CD14-positive monocyte (primary cell): ENCODE measurements around the gene TAGAP. TPM values are rescaled to one million over a fixed set of nuclear protein-coding genes. Genes with fewer than 3 reads are reported as not detected.

Source experiments
- DNase-seq, 3 donors: peaks; one replicate each; pipeline ENCODE4 v3.0.0-alpha.2; 2011 to 2022
- H2AFZ ChIP-seq: 2 replicates; pipeline ENCODE4 v1.6.0; 2012; ENCODE audit warnings: mild to moderate bottlenecking, low read depth, low read length, inconsistent platforms; ENCODE audit not compliant: insufficient read depth, poor library complexity, severe bottlenecking
- H3K27ac ChIP-seq, 2 donors: 1 replicate in 1 of 2; 2 replicates in 1 of 2; pipeline ENCODE4 v1.5.1; 2012 to 2013; ENCODE audit warnings: low read length in 2 of 2, control low read depth in 1 of 2, inconsistent platforms in 1 of 2, low read depth in 1 of 2, mild to moderate bottlenecking in 1 of 2
- H3K27me3 ChIP-seq, 2 donors: one replicate each; pipeline versions ENCODE4 v1.6.0 to v1.6.1; 2011 to 2013; ENCODE audit warnings: low read length in 2 of 2; ENCODE audit not compliant: control insufficient read depth in 2 of 2, insufficient read depth in 2 of 2
- H3K36me3 ChIP-seq, 2 donors: replicated peaks in 1 of 2; 1 replicate in 1 of 2; 2 replicates in 1 of 2; pipeline versions ENCODE4 v1.5.1 to v1.6.1; 2012 to 2013; ENCODE audit warnings: low read length in 2 of 2, control low read depth in 1 of 2, inconsistent platforms in 1 of 2, mild to moderate bottlenecking in 1 of 2; ENCODE audit not compliant: insufficient read depth in 2 of 2, control insufficient read depth in 1 of 2
- H3K4me1 ChIP-seq, 2 donors: 1 replicate in 1 of 2; 2 replicates in 1 of 2; pipeline versions ENCODE4 v1.5.1 to v1.6.1; 2012 to 2013; ENCODE audit warnings: low read length in 2 of 2, control low read depth in 1 of 2, inconsistent platforms in 1 of 2, mild to moderate bottlenecking in 1 of 2, moderate library complexity in 1 of 2; ENCODE audit not compliant: insufficient read depth in 2 of 2, control insufficient read depth in 1 of 2
- H3K4me2 ChIP-seq: replicated peaks from 2 replicates; pipeline ENCODE3; 2012; ENCODE audit warnings: low read length, moderate library complexity, mild to moderate bottlenecking; ENCODE audit not compliant: poor library complexity, severe bottlenecking; ENCODE audit errors: extremely low read depth
- H3K4me3 ChIP-seq, 3 experiments: fragments of 200-600 bp in 1 of 3; sonication (generic) in 1 of 3; replicated peaks in 1 of 3; 1 replicate in 2 of 3; 2 replicates in 1 of 3; pipeline ENCODE4 v1.5.1; 2011 to 2013; ENCODE audit warnings: low read length in 3 of 3, mild to moderate bottlenecking in 3 of 3, control low read depth in 2 of 3, low read depth in 2 of 3, inconsistent platforms in 1 of 3, moderate library complexity in 1 of 3
- H3K79me2 ChIP-seq: 2 replicates; pipeline ENCODE4 v1.6.0; 2012; ENCODE audit warnings: mild to moderate bottlenecking, control low read depth, inconsistent platforms, low read length, moderate library complexity; ENCODE audit not compliant: insufficient read depth
- H3K9ac ChIP-seq: 2 replicates; pipeline ENCODE4 v1.6.0; 2017; ENCODE audit warnings: low read length, mild to moderate bottlenecking; ENCODE audit not compliant: insufficient read depth, poor library complexity, severe bottlenecking
- H3K9me3 ChIP-seq, 2 donors: replicated peaks in 1 of 2; 1 replicate in 1 of 2; 2 replicates in 1 of 2; pipeline versions ENCODE4 v1.5.1 to v1.6.1; 2012 to 2013; ENCODE audit warnings: low read length in 2 of 2, control low read depth in 1 of 2; ENCODE audit not compliant: control insufficient read depth in 1 of 2, insufficient read depth in 1 of 2
- H4K20me1 ChIP-seq: 2 replicates; pipeline ENCODE4 v1.6.0; 2012; ENCODE audit warnings: mild to moderate bottlenecking, low read length, control low read depth, moderate library complexity; ENCODE audit not compliant: insufficient read depth
- H3K27ac Mint-ChIP-seq, 7 donors: one replicate each; pipeline ENCODE4 v1.8.0; 2020; ENCODE audit warnings: mild to moderate bottlenecking in 7 of 7, mixed read lengths in 7 of 7, moderate library complexity in 6 of 7, inconsistent platforms in 2 of 7
- H3K27me3 Mint-ChIP-seq, 3 donors: one replicate each; pipeline ENCODE4 v1.8.0; 2021 to 2022; ENCODE audit warnings: low read depth in 3 of 3, mild to moderate bottlenecking in 3 of 3, mixed read lengths in 3 of 3, moderate library complexity in 3 of 3, inconsistent platforms in 1 of 3
- H3K36me3 Mint-ChIP-seq, 2 donors: one replicate each; pipeline ENCODE4 v1.8.0; 2020; ENCODE audit warnings: mixed read lengths in 2 of 2, inconsistent platforms in 1 of 2, mild to moderate bottlenecking in 1 of 2
- H3K4me1 Mint-ChIP-seq: one replicate; pipeline ENCODE4 v1.8.0; 2020; ENCODE audit warnings: mild to moderate bottlenecking, mixed read lengths
- H3K4me3 Mint-ChIP-seq, 2 donors: one replicate each; pipeline ENCODE4 v1.8.0; 2020; ENCODE audit warnings: mild to moderate bottlenecking in 2 of 2, mixed read lengths in 2 of 2, moderate library complexity in 1 of 2
- H3K9me3 Mint-ChIP-seq, 7 donors: one replicate each; pipeline ENCODE4 v1.8.0; 2020 to 2022; ENCODE audit warnings: mixed read lengths in 7 of 7, mild to moderate bottlenecking in 6 of 7, moderate library complexity in 6 of 7, inconsistent platforms in 2 of 7
- CTCF ChIP-seq: fragments of 200-600 bp; IDR thresholded peaks from one replicate; pipeline ENCODE4 v1.8.0; 2022; ENCODE audit warnings: antibody characterized with exemption, mild to moderate bottlenecking
- WGBS: methylation state at CpG from one replicate; pipeline ENCODE4 v1.1.5; 2013; ENCODE audit warnings: missing lambda C conversion rate; ENCODE audit not compliant: insufficient coverage; 5-methylcytosine and 5-hydroxymethylcytosine counted together
- intact Hi-C, 2 donors: fragments of 100-400 bp; cut with micrococcal nuclease; formaldehyde crosslinking; loops; one replicate each; pipeline versions ENCODE4 v1.15.0 to v1.15.1; 2023
- polyA plus RNA-seq, 3 donors: library from polyadenylated mRNA; depleted of rRNA in 1 of 3; unstranded in 2 of 3; stranded (reverse) in 1 of 3; fragments of 300-500 nt in 2 of 3; fragments of >200 nt in 1 of 3; fragmentation: Illumina TruSeq in 2 of 3; gene quantifications; 1 replicate in 2 of 3; 2 replicates in 1 of 3; pipeline ENCODE4 v1.2.3, GENCODE V29; 2012 to 2021

Gene TAGAP
- polyA plus RNA-seq, 3 donors = 51.9 to 299 (median 59.1) TPM

- Histone ChIP-seq H3K9ac (no peak overlapping the region), H3K4me1 (no peaks in the 10 kb centered on the region), H3K9me3 (peaks cover 0 to 10% of the 10 kb centered on the region in 2 donors), H4K20me1 (no peaks in the 10 kb centered on the region), H3K27me3 (no peaks in the 10 kb centered on the region), H3K4me2 (no peak overlapping the region), H3K27ac (no peak overlapping the region), H2AFZ (no peak overlapping the region), H3K79me2 (no peaks in the 10 kb centered on the region), H3K4me3 (no peak overlapping the region), H3K36me3 (peaks cover 0 to 12% of the 10 kb centered on the region in 2 donors)
- H3K27ac Mint-ChIP-seq = no peak overlapping the region
- no peaks in the 10 kb centered on the region for H3K27me3 Mint-ChIP-seq
- no peak for TF ChIP-seq CTCF
- intact Hi-C loops = no loop called here
- no peak overlapping the region for H3K4me3 Mint-ChIP-seq
- H3K36me3 Mint-ChIP-seq = peaks cover 11 to 25% of the 10 kb centered on the region in 2 donors
- no CpG with 5 or more reads among the region's 1 CpG for WGBS
- peaks cover 4% of the 10 kb centered on the region for H3K4me1 Mint-ChIP-seq
- DNase-seq = no peak
- peaks cover 6 to 24% (median 16%) of the 10 kb centered on the region in 7 donors for H3K9me3 Mint-ChIP-seq
Observed at GRCh38 chr6:158988477-158988876, 56.3 kb downstream of the TAGAP start.

GRCh38 chr6:158987657-158988056 is 57.1 kb downstream of the TAGAP start:
- no peaks in the 10 kb centered on the region for H3K27me3 Mint-ChIP-seq
- H3K36me3 Mint-ChIP-seq = peaks cover 9 to 19% of the 10 kb centered on the region in 2 donors
- Histone ChIP-seq H3K4me2 (no peak overlapping the region), H3K9ac (no peak overlapping the region), H3K36me3 (peaks cover 0 to 10% of the 10 kb centered on the region in 2 donors), H3K4me1 (no peaks in the 10 kb centered on the region), H4K20me1 (no peaks in the 10 kb centered on the region), H3K79me2 (no peaks in the 10 kb centered on the region), H3K4me3 (no peak overlapping the region), H3K27ac (no peak overlapping the region), H3K9me3 (peaks cover 0 to 10% of the 10 kb centered on the region in 2 donors), H3K27me3 (no peaks in the 10 kb centered on the region), H2AFZ (no peak overlapping the region)
- intact Hi-C loops = no loop called here
- no peak overlapping the region for H3K27ac Mint-ChIP-seq
- peaks cover 6 to 23% (median 16%) of the 10 kb centered on the region in 7 donors for H3K9me3 Mint-ChIP-seq
- no peak for DNase-seq
- no peak for TF ChIP-seq CTCF
- peaks cover 4% of the 10 kb centered on the region for H3K4me1 Mint-ChIP-seq
- no peak overlapping the region for H3K4me3 Mint-ChIP-seq
- no CpG with 5 or more reads among the region's 1 CpG for WGBS

Other genes with a start within 250 kb of the TAGAP start
- gene EZR, start 225.6 kb downstream of the TAGAP start, polyA plus RNA-seq = 10 to 100 TPM; 68.1 to 95.8 (median 86.3) TPM
- gene RSPH3, start 44.8 kb downstream of the TAGAP start, polyA plus RNA-seq = 1 to 10 TPM; 2.8 to 9.6 (median 4.6) TPM
- gene FNDC1, start 124.4 kb upstream of the TAGAP start, polyA plus RNA-seq = not detected